K562 (cell line): ENCODE measurements around the gene SPI1.

Experiments used
- ATF1 ChIP-seq, 2 experiments: fragments of 450-650 bp in 1 of 2; IDR thresholded peaks; 2 replicates each; pipeline ENCODE4 v1.6.1; 2016; ENCODE audit warnings: missing compliant biosample characterization in 1 of 2, missing genetic modification characterization in 1 of 2
- CTCF ChIP-seq, 3 experiments: IDR thresholded peaks in 2 of 3; conservative IDR thresholded peaks in 1 of 3; 2 replicates each; pipeline ENCODE4 v1.5.1; 2011 to 2012; ENCODE audit warnings: low read length in 3 of 3, mild to moderate bottlenecking in 3 of 3, control low read depth in 2 of 3, improper control_type of control experiment in 1 of 3, inconsistent platforms in 1 of 3, low read depth in 1 of 3, mixed read lengths in 1 of 3, moderate library complexity in 1 of 3; ENCODE audit not compliant: insufficient read depth in 2 of 3
- FOXA1 ChIP-seq: fragments of 450-650 bp; IDR thresholded peaks from 2 replicates; pipeline ENCODE4 v1.6.1; 2016; ENCODE audit warnings: mild to moderate bottlenecking, borderline replicate concordance
- ID3 ChIP-seq, 2 experiments: fragments of 250-450 bp in 1 of 2; fragments of 450-650 bp in 1 of 2; sonication (Bioruptor Pico) in 1 of 2; IDR thresholded peaks; 2 replicates each; pipeline versions ENCODE4 v1.6.1 to v1.8.0; 2016 to 2021; ENCODE audit warnings: mild to moderate bottlenecking in 2 of 2, moderate library complexity in 2 of 2, missing compliant biosample characterization in 1 of 2, missing genetic modification characterization in 1 of 2
- MEF2D ChIP-seq: conservative IDR thresholded peaks from 2 replicates; pipeline ENCODE4 v1.6.1; 2016; ENCODE audit warnings: low read depth, missing genetic modification characterization, missing compliant biosample characterization
- NR2F6 ChIP-seq: fragments of 450-650 bp; formaldehyde crosslinking; IDR thresholded peaks from 2 replicates; pipeline ENCODE4 v1.4.0; 2020; ENCODE audit warnings: mild to moderate bottlenecking
- RREB1 ChIP-seq: fragments of 250-450 bp; sonication (Bioruptor Pico); IDR thresholded peaks from 2 replicates; pipeline ENCODE4 v1.4.0; 2020
- TBP ChIP-seq: optimal IDR thresholded peaks from 2 replicates; pipeline ENCODE3; 2011; ENCODE audit warnings: low read depth, low read length, improper control_type of control experiment
- ZBTB7A ChIP-seq: IDR thresholded peaks from 2 replicates; pipeline ENCODE4 v1.6.1; 2011; ENCODE audit warnings: low read depth, mild to moderate bottlenecking, low read length, moderate library complexity, borderline replicate concordance; ENCODE audit not compliant: control insufficient read depth
- ZNF12 ChIP-seq: sonication (generic); formaldehyde crosslinking; IDR thresholded peaks from 2 replicates; pipeline ENCODE4 v1.4.0; 2020; ENCODE audit warnings: mild to moderate bottlenecking, missing genetic modification reagents
- ZNF780A ChIP-seq: fragments of 250-450 bp; sonication (Bioruptor Pico); IDR thresholded peaks from 2 replicates; pipeline ENCODE4 v1.5.0; 2021; ENCODE audit warnings: mild to moderate bottlenecking

GRCh38 chr11:47332791-47333525 lies 45.4 kb downstream of the SPI1 start:
- TF ChIP-seq FOXA1 (no peak), ZNF12 (no peak), CTCF (IDR thresholded peaks at IDR 0.05 in 2 of 3, conservative IDR thresholded peaks at IDR 0.05 in 1 of 3; ENCODE audit: insufficient read depth in 2 of 3, low read depth in 1 of 3, low read length in 3 of 3) (no peak), ZBTB7A (no peak), NR2F6 (CRISPR knock-in tag) (no peak), ZNF780A (no peak), ID3 (CRISPR knock-in tag; IDR thresholded peaks at IDR 0.05) (no peak), ID3 (tag; IDR thresholded peaks at IDR 0.05) (no peak), RREB1 (CRISPR knock-in tag) (no peak), MEF2D (tag) (no peak), ATF1 (CRISPR knock-in tag; IDR thresholded peaks at IDR 0.05) (no peak), ATF1 (tag; IDR thresholded peaks at IDR 0.05) (no peak), TBP (no peak)
